Inflammatory macrophage treated with lipopolysaccharide for 1 hour (primary cell): ENCODE data around the gene ZDHHC22.

Source experiments
- DNase-seq, 2 donors: peaks; one replicate each; pipeline ENCODE4 v3.0.0-alpha.2; 2020 to 2022

The ZDHHC22 gene

DNA sequence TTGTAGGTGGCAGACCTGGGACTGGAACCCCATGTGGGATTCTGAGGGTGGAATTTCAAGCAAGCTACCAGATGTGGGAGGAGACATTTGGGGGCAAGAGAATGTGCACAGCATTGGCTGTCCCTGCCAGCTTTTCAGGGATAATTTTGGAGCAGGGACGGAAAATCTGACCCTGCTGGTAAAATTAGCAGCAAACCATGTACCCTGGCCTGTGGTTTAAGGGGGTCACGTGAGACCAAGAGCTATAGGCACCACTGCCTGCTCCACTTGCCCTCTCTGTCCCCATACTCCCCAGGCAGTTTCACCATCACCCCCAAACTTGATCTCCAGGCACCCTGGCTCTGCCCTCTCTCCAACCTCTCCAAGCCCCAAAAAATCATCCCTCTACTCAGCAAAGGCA lies 13.5 kb upstream of the ZDHHC22 start:
- no peak for DNase-seq

DNA sequence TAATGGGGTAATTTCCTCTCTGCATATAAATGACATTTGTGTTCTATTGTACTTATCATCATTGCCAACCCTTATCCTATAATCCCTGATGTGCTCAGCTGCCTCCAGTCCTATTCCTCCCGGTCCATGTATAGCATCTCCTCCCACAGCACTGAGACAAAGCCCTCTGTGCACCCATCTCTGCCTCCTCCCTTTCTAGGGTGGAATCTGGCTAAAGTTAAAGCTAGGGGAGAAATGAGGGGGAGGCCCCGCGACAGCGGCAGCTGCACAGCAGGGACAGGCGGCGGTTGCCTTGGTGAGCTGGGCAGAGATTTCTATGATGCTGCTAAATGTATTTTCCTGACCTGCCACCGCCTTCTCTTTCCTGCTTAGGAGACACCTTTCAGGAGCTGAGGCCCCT lies 12.8 kb upstream of the ZDHHC22 start:
- DNase-seq: no peak

DNA sequence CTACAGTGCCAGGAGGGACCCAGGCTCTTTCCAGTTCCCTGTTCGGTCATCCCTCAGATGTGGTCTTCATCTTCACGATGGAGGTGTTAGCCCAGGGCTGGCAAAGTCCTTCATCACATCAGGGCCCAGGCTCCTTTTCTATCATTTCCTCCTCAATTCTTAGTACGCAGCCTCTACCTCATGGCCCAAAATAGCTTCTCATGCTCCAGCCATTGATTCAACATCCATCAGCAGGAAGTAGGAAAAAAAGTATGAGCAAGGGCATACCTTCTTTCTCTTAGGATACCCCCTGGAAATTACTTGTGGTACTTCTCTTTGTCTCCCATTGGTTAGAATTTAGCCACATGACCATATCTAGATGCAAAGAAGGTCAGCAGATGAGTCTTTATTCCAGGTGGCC lies 12.2 kb upstream of the ZDHHC22 start:
- DNase-seq: no peak

DNA sequence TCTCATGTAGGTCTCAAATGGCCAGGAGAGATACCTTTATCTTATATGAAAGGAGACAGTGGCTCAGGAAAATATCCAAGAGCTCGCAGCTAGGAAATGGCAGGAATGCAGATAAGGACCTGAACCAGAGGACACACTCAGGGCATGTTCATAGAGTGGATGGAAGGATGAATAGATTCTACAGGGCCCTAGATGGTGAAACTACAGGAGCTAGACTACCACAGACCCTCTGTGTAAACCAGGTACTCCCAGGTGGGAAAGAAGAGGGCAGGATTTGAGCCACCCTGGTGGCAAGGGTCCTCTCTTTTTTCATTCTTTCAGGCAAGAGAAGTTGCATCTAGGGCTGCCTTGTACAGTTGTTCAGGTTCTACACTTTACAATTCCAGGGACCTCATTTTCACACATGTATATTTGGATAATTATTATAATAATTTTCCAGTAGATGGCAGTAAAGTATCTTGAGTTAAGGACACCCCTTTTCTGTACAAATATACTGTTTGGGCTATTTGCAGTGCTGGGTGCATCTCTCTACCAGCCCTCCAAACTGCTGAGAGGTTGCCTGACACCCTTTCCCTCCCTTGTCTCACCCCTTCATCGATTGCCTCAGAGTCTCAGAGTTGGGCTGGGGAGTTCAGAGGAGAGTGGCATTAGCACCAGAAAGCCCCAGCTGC lies 10.5 kb upstream of the ZDHHC22 start:
- peak; percentile 26 to 40 for DNase-seq

DNA sequence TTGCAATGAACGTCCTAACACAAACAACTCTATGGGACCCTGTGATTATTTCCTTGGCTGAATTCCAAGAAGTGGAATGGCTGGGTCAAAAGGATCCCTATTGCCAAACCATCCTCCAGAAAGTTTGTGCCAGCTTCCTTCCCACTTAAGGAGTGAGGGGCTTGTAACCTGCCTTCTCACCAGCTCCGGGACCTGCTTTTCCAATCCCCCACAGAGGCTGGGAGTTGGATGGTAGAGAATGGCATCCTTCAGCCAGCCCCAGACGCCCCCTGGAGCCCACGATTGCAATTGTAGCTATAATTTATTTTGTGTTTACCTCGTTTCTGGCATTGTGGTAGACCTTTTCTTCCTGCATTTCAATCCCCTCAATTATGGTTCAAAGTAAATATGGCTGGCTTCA lies 9.7 kb upstream of the ZDHHC22 start:
- no peak for DNase-seq

DNA sequence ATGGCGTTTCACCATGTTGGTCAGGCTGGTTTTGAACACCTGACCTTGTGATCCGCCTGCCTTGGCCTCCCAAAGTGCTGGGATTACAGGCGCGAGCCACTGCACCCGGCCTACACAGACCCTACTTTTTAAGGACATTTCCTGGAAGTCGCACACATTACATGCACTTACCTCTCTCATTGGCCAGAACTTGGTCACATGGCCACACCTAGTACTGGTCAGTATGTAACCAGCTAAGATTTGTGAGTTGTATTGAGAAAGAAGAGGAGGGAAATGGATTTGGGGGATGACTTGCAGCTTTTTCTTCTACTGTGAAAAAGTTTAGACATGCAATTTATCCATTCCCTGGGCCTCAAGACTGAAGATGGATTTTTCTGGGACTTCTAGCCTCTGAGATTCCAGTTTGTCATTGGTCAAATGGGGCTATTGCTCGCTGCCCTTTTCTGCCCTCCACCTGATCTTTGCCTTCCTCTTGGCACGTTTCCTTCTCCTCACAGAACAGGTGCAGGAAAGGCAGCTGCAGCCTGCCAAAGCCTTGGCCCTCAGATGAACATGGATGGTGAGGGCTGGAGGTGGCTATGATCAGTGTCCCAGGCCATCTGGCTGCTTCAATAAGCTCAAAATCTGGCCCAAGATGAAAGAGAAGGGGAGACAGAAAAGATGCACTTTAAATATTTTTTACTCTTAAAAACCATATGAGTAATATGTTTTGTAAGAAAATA lies 7.1 kb upstream of the ZDHHC22 start:
- no peak for DNase-seq

DNA sequence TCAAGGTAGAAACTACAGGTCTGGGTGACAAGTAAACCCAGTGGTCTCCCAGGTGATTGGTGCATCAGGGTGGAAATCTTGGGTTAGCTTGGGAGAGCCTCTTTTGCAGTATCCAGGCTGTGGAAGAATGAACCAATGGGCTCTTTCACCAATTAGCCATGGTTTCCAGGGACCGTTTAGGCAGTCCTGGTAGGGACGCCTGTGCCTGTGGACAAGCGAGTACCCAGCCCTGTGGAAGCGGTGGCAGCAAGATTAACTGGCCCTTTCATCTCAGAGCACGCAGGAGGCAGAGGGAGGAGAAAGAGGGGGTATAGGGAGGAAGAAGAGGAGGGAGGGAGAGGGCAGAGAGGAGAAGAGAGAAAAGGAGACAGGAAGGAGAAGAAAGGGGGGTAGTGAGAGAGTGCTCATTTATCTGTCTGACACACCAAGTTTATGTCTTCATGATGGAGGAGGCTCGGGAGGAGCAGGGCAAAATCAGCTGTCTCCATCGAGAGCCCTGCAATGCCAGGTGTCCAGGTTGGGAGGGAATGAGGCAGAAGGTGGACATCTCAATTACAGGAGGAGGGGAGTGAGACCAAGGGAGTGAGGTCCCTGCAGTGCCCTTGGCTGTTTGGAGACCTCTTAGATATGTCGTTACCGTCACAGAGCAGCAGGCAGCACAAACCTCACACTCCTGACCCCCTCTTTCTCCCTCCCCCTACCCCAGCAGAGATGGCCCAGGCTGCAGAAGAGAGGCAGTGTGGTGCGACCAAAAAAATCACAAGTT lies 4.6 kb upstream of the ZDHHC22 start:
- DNase-seq: no peak

DNA sequence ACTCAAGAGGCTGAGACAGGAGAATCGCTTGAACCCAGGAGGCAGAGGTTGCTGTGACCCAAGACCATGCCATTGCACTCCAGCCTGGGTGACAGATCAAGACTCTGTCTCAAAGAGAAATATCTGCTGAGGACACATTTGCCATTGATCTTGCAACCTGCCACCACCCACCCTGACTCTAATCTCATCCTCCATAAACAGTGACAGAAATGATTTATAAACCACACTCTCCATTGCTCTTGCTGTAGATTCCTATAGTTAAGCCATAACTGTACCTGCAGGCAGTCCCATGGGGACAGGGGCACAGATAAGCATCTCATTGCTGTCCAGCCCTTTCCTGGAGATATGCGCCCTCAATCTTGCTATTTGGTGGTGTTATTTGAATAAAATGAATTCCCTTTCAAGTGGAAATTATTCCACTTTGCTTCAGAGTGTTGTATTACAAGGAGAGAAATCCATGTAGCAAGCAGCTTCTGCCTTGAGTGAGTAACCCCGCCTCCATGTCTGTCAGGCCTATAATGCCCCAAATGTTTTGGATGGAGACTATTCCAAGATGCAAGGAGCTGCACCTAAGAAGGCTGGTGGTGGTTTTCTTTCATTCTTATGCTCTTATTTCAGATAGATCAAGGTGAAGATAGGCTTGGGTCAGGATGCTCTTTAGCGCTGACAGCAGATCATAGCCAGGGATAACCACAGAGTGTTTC lies 3.0 kb upstream of the ZDHHC22 start:
- no peak for DNase-seq

DNA sequence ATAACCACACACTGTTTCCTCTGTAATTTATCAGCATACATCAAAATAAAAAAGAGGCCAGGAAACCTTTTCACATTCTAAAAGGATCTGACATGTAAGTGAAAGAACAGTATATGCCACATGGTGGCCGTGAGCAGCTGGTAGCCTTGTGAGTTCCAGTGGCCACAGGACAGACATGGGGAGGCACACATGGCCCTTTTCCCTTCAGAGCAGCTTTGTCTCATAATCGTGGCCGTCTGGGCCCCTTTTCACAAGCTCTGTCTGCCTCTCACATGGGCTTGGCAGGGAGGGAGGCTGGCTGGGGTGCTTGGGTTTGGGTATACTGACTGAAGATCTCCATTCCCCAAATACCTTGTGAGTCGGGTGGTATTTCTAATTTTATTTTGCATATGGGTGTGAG lies 1.5 kb upstream of the ZDHHC22 start:
- DNase-seq: no peak

DNA sequence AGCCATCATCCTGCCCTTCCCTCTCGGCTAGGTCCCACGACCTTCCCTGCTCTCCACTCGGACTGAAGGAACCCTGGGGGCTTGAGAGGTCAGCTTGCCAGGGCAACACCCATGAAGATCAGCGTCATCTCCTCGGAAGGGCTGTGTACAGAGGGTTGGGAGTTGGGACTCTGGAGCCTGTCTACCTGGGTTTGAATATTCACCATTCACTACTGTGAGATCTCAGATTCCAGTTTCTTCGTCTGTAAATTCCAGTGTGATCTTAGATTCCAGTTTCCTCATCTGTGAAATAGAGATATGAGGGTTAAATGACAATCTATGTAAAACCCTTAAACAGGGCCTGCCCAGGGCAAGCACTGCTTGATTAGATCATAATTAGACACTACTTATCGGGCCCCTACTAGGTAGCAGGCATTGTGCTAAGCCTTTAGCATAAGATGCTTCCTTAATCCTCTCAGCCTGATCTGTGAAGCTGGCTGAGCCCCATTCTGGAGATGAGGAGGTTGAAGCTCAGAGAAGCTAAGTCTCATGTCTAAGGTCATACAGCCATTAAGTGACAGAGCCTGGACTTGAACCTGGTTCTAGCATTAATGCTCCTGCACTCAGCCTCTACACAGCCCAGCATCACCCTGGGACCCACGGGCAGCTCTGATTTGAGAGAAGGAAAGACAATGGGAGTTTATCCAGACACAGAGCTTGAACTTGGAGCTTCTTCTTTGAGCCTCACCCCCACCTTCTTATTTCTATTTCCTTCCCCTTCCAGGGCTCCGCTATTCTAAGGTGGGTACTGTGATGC lies 612 bp upstream of the ZDHHC22 start:
- DNase-seq: no peak

DNA sequence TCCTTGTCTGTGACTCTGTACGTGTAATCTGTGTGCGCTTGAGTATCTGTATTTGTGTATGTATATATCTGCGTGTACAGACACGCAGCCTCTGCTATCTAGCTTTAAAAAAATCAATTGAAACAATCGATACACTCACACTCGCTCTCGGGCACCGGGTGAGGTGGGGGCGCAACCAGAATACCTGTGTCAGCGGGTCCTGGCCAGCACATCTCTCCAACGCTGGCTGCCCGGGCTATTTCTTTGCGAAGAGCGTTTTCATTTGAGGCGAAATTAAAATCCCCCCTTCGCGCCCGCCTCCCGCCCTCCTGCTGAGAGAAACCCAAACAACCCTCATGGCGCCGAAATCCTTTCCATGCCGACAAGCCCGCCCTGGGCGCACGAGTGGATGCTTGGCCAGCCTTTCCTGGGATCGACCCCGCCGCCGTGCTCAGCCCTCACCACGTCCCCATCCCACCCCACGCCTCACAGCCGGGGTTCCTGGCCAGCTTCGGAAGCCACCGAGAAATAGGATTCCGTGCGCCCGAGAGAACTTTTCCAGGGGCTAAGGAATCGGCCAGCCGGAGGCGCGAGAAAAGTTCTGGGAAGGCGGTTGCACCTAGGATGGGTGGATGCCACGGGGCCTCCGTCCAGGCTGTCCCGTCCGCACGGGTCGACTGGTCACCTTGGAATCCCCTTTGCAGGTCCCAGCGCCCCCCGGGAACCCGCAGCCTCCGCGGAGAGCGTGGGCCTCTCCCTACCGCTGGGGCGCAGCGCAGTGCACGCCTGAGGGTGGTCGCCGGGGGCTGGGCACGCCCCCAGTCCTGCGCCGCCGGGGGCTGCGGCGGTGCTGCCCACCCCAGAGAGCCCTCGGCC lies 1.0 kb downstream of the ZDHHC22 start:
- no peak for DNase-seq

DNA sequence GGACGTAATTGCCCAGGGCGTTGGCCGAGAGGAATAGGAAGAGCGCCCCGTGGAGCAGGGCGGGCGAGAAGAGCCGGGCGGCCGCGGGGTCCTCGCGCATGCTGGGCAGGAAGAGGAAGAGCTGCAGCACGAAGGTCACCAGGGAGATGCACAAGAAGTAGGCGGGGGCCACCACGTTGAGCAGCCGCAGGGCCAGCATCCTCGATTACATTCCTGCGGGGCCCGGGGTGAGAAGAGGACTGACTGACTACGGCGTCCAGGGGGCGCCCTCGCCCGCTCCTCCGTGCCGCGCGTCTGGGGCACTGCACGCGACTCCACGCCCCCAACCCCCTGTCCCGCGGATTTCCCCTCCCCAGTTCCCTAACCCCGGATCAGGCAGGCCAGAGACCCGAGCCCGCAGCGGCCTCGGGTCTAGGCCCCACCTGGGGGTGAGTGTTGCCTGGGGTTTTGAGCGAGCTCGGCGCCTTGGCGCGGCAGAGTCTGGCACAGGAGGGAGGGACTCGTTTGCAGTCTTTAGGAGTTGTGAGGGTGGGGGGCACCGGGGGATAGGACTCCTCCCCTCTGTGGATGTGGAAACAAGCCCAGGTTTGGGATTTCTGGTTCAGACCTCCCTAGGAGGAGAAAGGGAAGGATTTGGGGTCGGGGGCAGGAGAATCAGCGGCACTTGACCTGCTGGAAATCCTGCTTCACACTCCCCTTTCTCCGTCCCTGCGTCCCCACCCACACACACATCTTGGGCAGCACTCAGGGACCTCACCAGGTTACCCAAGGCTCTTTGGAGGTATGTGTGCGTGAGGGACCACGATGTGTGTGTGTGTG lies 1.8 kb downstream of the ZDHHC22 start:
- DNase-seq: peak in 1 of 2 donors; percentile 28

DNA sequence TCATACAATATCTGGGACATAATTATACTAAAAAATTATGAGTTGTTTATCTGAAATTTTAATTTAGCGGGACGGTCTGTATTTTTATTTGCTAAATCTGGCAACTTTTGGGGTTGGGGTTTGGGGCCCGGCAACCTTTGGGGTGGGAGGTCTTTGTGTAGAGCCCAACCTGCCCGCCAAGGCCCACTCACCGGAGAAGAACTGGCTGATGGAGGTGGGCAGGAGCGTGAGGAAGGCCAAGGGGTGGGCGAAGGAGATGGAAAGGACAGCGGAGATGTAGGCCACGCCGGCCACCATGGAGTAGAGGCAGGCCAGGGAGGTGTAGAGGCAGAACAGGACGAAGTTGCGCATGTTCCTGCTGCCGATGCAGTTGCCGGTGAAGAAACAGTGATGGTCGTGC lies 2.6 kb downstream of the ZDHHC22 start:
- no peak for DNase-seq

DNA sequence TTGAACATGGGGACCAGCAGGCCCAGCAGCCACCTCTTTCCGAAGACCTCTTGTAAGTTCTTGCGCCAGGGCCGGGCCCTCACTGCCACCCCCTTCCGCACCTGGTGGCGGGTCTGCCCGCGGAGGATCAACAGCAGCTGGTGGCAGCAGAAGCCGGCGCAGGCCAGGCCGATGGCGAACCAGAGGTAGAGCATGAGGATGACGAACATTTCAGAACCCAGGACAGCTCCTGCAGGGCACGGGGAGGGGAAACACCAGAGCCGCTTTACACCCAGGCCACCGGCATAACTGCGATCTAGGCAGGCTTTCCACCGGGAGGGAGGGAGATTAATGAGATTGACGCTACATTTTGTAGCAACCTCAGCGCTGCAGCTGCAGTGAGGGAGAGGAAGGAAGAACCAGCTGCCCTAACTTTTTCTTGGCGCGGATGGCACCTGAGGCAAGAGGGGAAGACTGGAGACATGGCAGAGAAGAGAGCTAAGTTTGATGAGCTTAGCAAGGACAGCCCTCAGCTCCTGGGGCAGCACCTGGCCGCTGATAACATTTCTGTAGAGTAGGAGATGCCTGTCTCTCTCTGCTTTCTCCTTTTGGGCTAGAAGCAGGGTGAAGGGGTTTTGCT lies 7.8 kb downstream of the ZDHHC22 start:
- DNase-seq: peak; percentile 25 to 50

DNA sequence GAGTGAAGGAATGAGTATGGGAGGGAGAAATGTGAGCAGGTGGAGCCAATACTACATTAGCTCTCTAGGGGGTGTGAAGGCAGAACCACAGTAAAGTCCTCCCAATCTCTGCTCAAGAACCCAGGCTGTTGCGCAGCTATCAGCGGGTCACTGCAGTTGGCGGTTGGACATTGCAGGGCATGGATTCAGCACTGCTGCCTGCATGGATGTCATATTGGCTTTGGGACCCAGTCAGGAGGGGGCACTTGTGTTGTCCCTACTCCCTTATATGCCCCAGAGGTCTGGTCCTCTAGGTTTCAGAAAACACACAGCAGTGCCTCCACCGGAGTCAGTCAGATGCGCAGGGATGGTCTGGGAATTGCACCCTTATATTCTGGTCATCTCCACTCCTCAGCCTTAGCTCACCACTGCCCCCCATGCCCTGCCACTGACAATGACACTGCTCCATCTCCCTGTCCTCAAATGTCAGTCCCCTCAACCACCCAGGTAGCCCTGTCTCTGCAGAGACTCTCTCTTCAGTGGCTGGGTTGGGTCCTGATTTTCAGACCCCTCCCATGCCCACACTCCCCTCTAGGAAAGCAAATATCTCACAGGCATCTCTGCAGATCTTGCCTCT lies 9.6 kb downstream of the ZDHHC22 start:
- DNase-seq: no peak

DNA sequence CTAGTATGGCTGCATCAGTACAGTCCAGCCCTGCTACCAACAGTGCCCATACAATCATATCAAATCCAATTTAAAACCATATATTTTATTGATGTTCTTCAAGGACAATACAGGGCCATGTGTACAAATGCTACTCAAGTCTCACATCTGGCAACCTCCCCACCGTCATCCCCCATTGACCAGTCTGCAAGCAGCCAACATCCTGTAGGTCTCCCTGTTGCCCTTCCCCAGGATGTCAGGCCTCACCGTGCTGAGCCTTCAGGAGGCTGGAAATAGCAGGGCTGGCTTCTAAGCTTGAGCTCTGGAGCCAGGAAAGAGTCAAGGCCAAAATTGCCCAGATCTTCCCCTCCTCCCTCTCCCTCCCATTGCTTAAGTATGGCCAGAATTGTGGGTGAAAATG lies 10.4 kb downstream of the ZDHHC22 start:
- DNase-seq: no peak

DNA sequence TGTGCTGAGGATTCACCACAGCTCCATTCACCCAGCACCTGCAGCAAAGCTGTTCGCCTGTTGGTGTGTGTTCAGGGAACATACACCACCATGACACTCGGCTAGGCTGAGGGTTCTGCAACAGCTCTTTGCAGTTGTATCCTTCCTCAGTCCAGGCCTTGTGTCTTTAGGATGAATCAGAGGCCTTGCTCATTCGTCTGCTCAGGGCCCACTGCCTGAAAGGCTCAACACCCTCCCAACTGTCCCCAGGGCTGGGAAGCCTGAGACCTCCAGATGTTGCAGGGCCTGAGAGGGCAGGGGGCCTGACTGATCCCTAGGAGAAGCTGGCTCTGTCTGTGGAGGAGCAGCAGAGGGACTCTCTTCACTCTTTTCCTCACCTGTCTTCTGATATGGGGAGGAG lies 11.2 kb downstream of the ZDHHC22 start:
- DNase-seq: no peak

DNA sequence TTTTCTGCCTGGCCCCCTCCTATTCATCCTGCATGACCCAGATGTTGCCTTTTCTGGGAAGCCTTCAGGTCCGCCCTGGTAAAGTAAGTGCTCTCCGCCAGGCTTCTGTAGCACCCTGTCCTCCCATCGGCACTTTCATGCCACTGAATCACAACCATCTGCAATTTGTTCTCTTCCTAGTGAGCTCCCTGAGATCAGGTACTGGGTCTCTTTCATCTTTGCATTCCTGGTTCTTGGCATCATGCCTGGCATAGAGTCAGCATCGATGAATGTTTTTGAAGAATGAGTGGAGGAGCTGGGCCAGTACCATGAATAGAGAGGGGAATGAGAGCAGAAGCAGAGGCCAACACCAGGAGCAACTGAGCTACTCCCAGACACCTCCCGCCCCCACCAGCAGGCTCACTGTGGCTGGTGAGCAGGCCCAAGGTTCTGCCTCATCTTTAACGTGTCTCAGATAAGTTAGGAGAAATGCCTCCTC lies 13.1 kb downstream of the ZDHHC22 start:
- DNase-seq: no peak

DNA sequence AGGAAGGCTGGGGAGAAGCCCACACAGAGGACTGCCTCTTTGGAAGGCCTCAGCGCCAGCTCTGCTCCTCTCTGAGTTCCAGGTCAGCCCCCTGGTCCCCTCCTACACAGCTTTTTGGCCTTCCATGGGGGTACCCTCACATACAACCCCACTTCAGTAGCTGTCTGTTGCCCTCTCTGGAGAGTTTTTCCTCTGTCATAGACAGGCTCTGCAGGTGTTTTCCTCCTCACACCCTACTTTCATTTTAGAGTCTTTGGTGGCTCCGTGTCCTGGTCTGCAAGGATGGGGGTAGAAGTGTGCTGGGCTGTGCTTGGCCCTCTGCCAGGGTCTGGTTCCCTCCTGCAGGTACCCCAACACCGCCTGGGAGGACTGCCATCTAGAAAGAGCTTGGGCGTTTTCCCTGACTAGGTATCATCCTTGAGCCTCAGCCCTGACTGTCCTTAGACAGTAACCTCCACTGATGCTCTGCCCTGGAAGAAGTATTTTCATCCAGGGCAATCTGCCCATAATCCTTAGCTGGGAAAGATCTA lies 15.1 kb downstream of the ZDHHC22 start:
- no peak for DNase-seq
